GM11168 (cell line): Measurements from ENCODE around the gene TEX264.

ENCODE experiments used
- in situ Hi-C: fragments of 300-500 bp; cut with MboI; formaldehyde crosslinking; loops from one replicate; pipeline ENCODE4 v1.12.0; 2022; ENCODE audit warnings: low sequenced_read_pairs; ENCODE audit not compliant: unreplicated experiment

TEX264 gene

GRCh38 chr3:51691949-51692348 is 20.9 kb downstream of the TEX264 start:
- in situ Hi-C loops, result no loop called here

GRCh38 chr3:51692980-51693395 is 21.9 kb downstream of the TEX264 start:
- in situ Hi-C loops, result no loop called here

GRCh38 chr3:51696954-51697353 is 25.9 kb downstream of the TEX264 start:
- in situ Hi-C loops, result no loop called here

- in situ Hi-C loops, result no loop called here
Measured at GRCh38 chr3:51698209-51698608, 27.2 kb downstream of the TEX264 start.

- in situ Hi-C loops, result no loop called here
Measured at GRCh38 chr3:51700403-51700802, 29.4 kb downstream of the TEX264 start.

- in situ Hi-C loops, result no loop called here
Measured at GRCh38 chr3:51702156-51702555, 31.1 kb downstream of the TEX264 start.

- in situ Hi-C loops, result no loop called here
Measured at GRCh38 chr3:51703068-51703760, 32.2 kb downstream of the TEX264 start.

GRCh38 chr3:51703761-51704510 is 32.9 kb downstream of the TEX264 start:
- in situ Hi-C loops, result no loop called here

- in situ Hi-C loops, result no loop called here
Measured at GRCh38 chr3:51704511-51704950, 33.5 kb downstream of the TEX264 start.

- in situ Hi-C loops, result no loop called here
Measured at GRCh38 chr3:51705276-51706020, 34.4 kb downstream of the TEX264 start.

GRCh38 chr3:51706021-51706485 is 35.0 kb downstream of the TEX264 start:
- in situ Hi-C loops, result no loop called here

- in situ Hi-C loops, result no loop called here
Measured at GRCh38 chr3:51706788-51707731, 36.0 kb downstream of the TEX264 start, which contains the start of gene GRM2. TSS of gene GRM2 (plus strand) at chr3:51707068. CDS start at chr3:51708984, 1,916 bp downstream.

GRCh38 chr3:51708216-51708845 is 37.3 kb downstream of the TEX264 start:
- in situ Hi-C loops, result no loop called here

- in situ Hi-C loops, result no loop called here
Measured at GRCh38 chr3:51709004-51709420, 38.0 kb downstream of the TEX264 start.

GRCh38 chr3:51709675-51710074 is 38.6 kb downstream of the TEX264 start:
- in situ Hi-C loops, result no loop called here

- in situ Hi-C loops, result no loop called here
Measured at GRCh38 chr3:51710631-51711351, 39.7 kb downstream of the TEX264 start.

GRCh38 chr3:51711352-51712037 is 40.4 kb downstream of the TEX264 start:
- in situ Hi-C loops, result no loop called here

- in situ Hi-C loops, result no loop called here
Measured at GRCh38 chr3:51712038-51712420, 41.0 kb downstream of the TEX264 start.
